ENCODE results near the gene OTOP1. TPM values are rescaled to one million over a fixed set of nuclear protein-coding genes. Genes with fewer than 3 reads are reported as not detected.

The OTOP1 gene
- total RNA-seq (2014; rRNA removed; shearing (Covaris generic)) (not detected in 2 replicates), polyA plus RNA-seq (2016; fragmentation: Nextera tagmentation; extraction: Ambion mirVana) (not detected in 2 replicates)
- long read RNA-seq: 0 reads

- Histone ChIP-seq H3K4me1 (ENCODE audit: insufficient read depth) (0 out of 2 replicates have a peak, but pooled peaks cover 7% of the 10 kb centered on the region), H3K9me2 (ENCODE audit: insufficient read depth) (no peaks in the 10 kb centered on the region), H3K79me2 (replicated peaks; ENCODE audit: insufficient read depth) (no peaks in the 10 kb centered on the region), H3F3A (replicated peaks; ENCODE audit: low read depth) (no peaks in the 10 kb centered on the region), H3K27ac (ENCODE audit: low read depth) (no peak within 1 kb of the TSS), H3K4me3 (peak within 1 kb of the TSS; percentile 49), H3K36me3 (ENCODE audit: insufficient read depth) (no peaks in the 10 kb centered on the region), H3K27me3 (ENCODE audit: insufficient read depth) (peaks cover 82% of the 10 kb centered on the region), H3K4me2 (peak within 1 kb of the TSS; percentile 78), H2AFZ (0 out of 2 replicates have a peak within 1 kb of the TSS, but pooled peaks have one; percentile 23), H4K20me1 (replicated peaks; ENCODE audit: insufficient read depth) (no peaks in the 10 kb centered on the region)
- peaks cover 62% of the 10 kb centered on the region for H3K27me3 Mint-ChIP-seq (ENCODE audit: insufficient read depth, low read depth, poor library complexity)
- peaks cover 2% of the 10 kb centered on the region; the same call in 1 of the 3 replicates for H3K36me3 Mint-ChIP-seq (ENCODE audit: low read depth)
- peaks cover 6% of the 10 kb centered on the region; the same call in 2 of the 3 replicates for H3K9me3 Mint-ChIP-seq
- H3K4me1 Mint-ChIP-seq: peaks cover 10% of the 10 kb centered on the region
- ATAC-seq: no peak
- no peak within 1 kb of the TSS for H3K27ac Mint-ChIP-seq
- peak within 1 kb of the TSS; percentile 68 for H3K4me3 Mint-ChIP-seq
- TF ChIP-seq STAT1 (IDR thresholded peaks at IDR 0.05; ENCODE audit: unreplicated experiment) (no peak), ZNF331 (CRISPR knock-in tag; IDR thresholded peaks at IDR 0.05; ENCODE audit: low read depth) (no peak), ZNF462 (CRISPR knock-in tag; IDR thresholded peaks at IDR 0.05) (no peak), EZH2 (IDR thresholded peaks at IDR 0.05; ENCODE audit: low read depth, unreplicated experiment) (peak; percentile 45), EZH2phosphoT487 (IDR thresholded peaks at IDR 0.05; ENCODE audit: unreplicated experiment) (peak; percentile 44)
- DNase-seq (ENCODE audit: low spot score): no peak
These were observed at the start of gene OTOP1 for GRCh38 chr4:4226606-4227438. OTOP1 (minus strand) TSS chr4:4226929; CDS start chr4:4226864, 65 bp downstream.
